Epithelial cell of esophagus (primary cell): Measurements from ENCODE around the gene ATP6V0D1.
A peak's percentile ranks its signal among the peaks of the same experiment; 100 is the strongest.

Experiments used
- DNase-seq: peaks from one replicate; pipeline ENCODE4 v3.0.0; 2010; ENCODE audit warnings: low read depth
- H3K4me3 ChIP-seq: 2 replicates; pipeline ENCODE4 v1.5.1; 2011; ENCODE audit warnings: mild to moderate bottlenecking, low read length, control low read depth
- TF ChIP-seq, protein P1 (sequence below): IDR thresholded peaks from 2 replicates; pipeline ENCODE4 v1.5.1; 2011; ENCODE audit warnings: low read depth, mild to moderate bottlenecking, low read length, control low read depth, inconsistent platforms; ENCODE audit not compliant: insufficient read depth; ENCODE audit errors: missing control alignments

ATP6V0D1 gene

DNA sequence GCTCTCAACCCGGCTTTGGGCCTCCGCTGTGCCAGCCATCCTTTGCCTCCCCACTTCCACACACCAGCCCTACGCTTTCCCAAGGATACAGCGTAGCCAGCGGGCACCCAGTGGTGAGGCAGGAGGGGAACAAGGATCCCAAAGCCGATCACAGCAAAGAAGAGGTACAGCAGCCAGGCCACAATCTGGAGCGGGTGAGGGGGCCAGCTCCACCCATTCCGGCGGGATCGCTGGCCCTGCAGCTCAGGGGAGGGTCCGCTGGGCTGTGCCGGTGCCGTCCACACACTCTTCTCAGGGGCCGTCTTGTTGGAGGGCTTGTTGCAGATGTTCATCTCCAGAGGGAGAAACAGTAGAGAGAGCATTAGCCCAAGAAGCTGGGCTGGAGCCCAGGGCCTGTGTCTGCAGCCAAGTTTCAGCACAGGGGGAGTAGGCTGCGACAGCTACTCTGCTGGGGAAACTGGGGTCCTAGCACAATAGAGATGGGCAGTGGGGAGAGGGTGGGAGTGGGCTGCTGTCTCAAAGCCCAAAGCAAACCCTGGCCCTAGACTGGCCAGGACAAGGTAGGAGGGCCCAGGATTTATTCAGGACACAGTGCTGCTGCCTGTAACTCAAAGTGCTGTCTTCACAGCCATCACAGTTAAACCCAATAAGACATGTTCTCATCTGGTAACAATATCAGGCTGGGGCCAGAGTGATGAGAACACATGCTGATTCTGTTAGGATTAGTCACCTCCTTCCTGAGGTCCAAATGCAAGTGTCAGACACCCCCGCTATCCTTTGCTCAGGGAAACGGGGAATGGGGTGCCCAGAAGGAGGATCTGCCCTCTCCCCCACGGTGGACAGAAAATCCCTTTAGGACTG is 74.6 kb downstream of the ATP6V0D1 start:
- TF ChIP-seq, protein P1, sequence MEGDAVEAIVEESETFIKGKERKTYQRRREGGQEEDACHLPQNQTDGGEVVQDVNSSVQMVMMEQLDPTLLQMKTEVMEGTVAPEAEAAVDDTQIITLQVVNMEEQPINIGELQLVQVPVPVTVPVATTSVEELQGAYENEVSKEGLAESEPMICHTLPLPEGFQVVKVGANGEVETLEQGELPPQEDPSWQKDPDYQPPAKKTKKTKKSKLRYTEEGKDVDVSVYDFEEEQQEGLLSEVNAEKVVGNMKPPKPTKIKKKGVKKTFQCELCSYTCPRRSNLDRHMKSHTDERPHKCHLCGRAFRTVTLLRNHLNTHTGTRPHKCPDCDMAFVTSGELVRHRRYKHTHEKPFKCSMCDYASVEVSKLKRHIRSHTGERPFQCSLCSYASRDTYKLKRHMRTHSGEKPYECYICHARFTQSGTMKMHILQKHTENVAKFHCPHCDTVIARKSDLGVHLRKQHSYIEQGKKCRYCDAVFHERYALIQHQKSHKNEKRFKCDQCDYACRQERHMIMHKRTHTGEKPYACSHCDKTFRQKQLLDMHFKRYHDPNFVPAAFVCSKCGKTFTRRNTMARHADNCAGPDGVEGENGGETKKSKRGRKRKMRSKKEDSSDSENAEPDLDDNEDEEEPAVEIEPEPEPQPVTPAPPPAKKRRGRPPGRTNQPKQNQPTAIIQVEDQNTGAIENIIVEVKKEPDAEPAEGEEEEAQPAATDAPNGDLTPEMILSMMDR, result no peak
- peak; percentile 83 for DNase-seq
- no peak overlapping the region for H3K4me3 ChIP-seq

DNA sequence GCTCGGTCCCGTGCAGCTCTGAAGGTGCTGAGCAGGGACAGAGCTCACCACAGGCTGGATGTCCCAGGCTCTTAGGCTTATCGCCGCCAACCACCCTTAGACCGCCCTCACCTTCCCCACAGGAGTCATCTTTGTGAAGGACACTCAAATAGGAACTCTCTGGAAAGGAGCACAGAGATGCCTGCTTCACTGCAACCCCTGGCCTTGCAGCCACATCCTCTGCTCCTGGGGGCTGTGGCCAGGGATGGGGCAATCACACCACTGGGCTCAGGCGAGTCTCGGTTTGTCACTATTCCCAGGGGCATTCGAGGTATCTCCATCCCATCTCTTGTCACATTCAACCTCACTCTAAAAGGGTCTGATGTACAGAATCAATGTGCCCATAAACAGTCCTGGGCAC is 75.6 kb downstream of the ATP6V0D1 start:
- TF ChIP-seq, protein P1, result no peak
- DNase-seq, result no peak
- H3K4me3 ChIP-seq, result no peak overlapping the region

DNA sequence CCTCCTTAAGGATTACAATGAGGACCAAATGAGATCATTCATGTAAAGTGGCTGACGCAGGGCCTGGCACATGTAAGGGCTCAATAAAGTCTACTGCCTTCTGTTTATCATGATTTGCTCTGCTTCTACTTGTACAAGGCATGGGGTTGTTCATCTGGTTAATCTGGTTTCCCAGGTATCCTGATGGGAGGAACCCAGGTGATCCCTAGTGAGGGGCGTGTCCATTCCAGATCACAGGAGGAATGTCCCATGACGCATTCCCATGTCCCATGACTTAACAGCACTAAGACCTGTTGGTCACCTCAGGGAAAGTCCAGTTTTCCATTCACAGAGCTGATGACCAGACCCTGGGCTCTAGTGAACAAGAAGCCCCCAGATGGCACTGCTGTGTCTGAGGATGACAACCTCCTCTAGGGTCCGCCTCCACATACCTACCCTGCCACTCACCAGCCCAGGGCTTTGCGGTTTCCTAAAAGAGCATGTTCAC is 76.2 kb downstream of the ATP6V0D1 start:
- no peak overlapping the region for H3K4me3 ChIP-seq
- TF ChIP-seq, protein P1, result no peak
- peak; percentile 100 for DNase-seq

DNA sequence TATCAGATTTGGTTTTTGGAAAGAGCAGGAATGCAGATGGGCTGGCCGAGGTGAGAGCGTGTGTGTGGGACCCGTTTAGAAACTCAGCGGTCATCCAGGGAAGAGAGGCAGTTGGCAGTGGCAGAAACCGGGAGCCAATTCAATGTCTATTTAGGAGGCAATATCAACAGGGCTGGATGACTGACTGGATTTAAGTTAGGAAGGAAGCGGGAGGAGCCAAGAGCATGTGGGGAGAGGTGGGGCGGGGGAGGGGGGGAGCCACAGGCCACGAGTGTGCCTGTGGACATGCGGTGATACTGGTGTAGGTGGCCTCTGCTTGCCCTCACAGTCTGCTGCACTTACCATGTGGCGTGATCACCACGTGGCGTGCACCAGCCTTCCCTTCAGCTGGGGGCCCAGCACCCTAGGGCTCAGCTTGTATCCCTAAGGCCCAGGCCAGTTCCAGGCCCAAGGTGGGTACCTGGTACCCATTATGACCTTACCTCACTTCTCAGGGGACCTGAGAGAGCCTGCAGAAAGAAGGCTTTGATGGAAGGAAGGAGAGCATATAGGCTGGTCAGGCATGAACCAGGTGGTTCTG is 76.9 kb downstream of the ATP6V0D1 start:
- DNase-seq, result peak; percentile 30
- TF ChIP-seq, protein P1, result no peak
- H3K4me3 ChIP-seq, result no peak overlapping the region

DNA sequence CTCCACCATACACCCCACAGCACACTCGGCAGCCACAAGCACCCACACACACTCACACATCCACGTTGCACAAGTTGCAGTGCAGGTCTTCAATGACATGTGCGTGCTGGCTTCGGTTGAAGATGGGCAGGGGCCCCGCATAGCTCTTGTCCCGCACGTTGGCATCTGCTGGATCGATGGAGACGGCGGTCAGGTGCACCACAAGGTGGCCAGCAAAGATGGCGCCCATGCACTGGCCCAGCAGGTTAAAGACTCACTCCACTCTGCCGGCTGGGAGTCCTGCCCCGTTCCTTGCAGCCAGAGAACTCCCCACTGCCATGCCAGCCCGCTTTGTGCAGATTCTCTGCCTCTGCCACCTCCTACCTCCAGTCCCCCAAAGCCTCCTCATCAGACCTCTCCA is 80.1 kb downstream of the ATP6V0D1 start:
- H3K4me3 ChIP-seq, result no peak overlapping the region
- DNase-seq, result no peak
- TF ChIP-seq, protein P1, result no peak

DNA sequence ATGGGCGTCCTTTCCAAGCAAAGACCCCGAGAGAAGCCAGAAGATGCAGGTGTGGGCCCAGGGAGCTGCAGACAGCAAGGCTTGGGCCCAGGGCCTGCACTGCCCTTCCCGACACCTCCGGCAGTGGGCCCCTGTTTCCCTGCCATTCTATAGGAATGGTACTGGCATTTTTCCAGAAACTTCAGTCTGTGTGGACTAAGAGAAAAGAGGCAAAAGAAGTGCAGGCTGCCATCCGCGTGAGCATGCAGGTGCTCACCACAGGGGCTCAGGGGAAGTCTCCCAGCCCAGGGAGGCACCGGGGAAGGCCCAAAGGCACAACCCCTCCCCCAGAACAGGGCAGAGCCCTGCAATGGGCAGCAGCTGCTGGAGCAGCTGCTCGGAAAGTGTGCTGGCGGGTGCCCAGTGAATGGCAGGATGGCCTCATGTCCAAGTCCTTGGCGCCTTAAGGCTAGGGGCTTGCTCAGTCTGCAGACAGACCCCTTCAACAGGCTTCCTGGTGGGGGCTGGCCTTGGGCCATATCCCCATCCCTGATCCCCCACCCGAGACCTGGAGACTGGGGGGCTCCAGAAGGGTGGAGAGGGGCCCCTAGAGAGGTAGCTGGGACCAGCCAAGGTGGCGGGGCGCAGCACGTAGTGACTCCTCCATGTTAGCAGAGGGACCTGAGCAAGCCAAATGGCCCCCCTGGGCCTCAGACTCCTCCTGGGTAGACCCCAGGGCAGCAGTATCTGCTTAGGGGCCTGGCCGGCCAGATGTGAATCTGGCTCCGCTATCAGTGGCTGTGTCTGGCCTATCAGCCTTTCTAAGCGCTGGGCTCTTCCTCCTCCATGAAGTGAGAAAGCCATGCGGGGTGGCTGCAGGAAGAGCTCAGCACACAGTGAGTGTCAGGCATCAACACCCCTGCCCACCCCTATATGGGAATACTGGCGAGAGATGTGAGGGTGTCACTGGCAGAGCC is 80.9 kb downstream of the ATP6V0D1 start:
- TF ChIP-seq, protein P1, result no peak

More for the DNA sequence above, 80.9 kb downstream of the ATP6V0D1 start:
- no peak overlapping the region for H3K4me3 ChIP-seq
- no peak for DNase-seq
